ENCODE measurements around the gene WDFY2.

- TF ChIP-seq CTCF (IDR thresholded peaks at IDR 0.05; ENCODE audit: poor library complexity, severe bottlenecking) (no peak), EP300 (conservative IDR thresholded peaks at IDR 0.05; ENCODE audit: poor library complexity, severe bottlenecking) (no peak), EZH2 (IDR thresholded peaks at IDR 0.05; ENCODE audit: borderline replicate concordance, insufficient read depth, low read length, poor library complexity, severe bottlenecking) (no peak)
Measured at GRCh38 chr13:51707461-51707860, 123.2 kb downstream of the WDFY2 start.
